ENCODE data around the gene CACNA1S.

- no peak for TF ChIP-seq EZH2phosphoT487 (conservative IDR thresholded peaks at IDR 0.05; ENCODE audit: low read length)
- no peak for TF ChIP-seq CTCF (IDR thresholded peaks at IDR 0.05; ENCODE audit: insufficient read depth, low read length, poor library complexity, severe bottlenecking)
These were observed 3.2 kb upstream of the CACNA1S start for GRCh38 chr1:201115390-201115937.
